SU-DHL-6 (cell line): ENCODE results near the gene P3H3.

Experiments used
- EZH2phosphoT487 ChIP-seq: fragments of 200-600 bp; sonication (generic), shearing (Covaris generic); conservative IDR thresholded peaks from 2 replicates; pipeline ENCODE4 v1.6.1; 2018; ENCODE audit warnings: mild to moderate bottlenecking, antibody characterized with exemption, low read length, moderate library complexity, mixed read lengths
- TF ChIP-seq, protein P1 (sequence below): fragments of 200-600 bp; sonication (generic); IDR thresholded peaks from one replicate; pipeline ENCODE4 v1.5.1; 2017; ENCODE audit warnings: antibody characterized with exemption, mild to moderate bottlenecking, low read length, moderate library complexity; ENCODE audit not compliant: insufficient read depth, poor library complexity, severe bottlenecking

DNA sequence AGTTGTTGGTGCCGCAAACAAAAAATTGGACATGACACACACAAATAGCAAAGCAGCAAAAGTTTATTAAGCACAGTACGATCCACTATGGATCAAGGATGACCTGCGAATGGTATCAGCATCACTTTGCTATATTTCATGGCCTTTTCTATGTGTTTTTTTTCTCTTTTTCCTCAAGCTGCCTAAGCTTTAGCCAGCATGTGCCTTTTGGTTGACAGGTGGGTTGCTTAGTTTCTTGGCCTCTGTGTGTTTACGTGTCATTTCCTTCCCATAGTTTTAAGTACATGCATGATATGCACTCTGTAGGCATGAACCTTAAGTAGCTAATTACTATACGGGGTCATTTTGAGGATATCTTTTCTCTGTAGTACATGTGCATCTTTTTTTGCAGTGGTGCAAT is 29.1 kb upstream of the P3H3 start:
- TF ChIP-seq, protein P1, sequence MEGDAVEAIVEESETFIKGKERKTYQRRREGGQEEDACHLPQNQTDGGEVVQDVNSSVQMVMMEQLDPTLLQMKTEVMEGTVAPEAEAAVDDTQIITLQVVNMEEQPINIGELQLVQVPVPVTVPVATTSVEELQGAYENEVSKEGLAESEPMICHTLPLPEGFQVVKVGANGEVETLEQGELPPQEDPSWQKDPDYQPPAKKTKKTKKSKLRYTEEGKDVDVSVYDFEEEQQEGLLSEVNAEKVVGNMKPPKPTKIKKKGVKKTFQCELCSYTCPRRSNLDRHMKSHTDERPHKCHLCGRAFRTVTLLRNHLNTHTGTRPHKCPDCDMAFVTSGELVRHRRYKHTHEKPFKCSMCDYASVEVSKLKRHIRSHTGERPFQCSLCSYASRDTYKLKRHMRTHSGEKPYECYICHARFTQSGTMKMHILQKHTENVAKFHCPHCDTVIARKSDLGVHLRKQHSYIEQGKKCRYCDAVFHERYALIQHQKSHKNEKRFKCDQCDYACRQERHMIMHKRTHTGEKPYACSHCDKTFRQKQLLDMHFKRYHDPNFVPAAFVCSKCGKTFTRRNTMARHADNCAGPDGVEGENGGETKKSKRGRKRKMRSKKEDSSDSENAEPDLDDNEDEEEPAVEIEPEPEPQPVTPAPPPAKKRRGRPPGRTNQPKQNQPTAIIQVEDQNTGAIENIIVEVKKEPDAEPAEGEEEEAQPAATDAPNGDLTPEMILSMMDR: no peak
- no peak for TF ChIP-seq EZH2phosphoT487
